AG04450 (cell line): ENCODE measurements around the gene AHCY. TPM values are rescaled to one million over a fixed set of nuclear protein-coding genes. Genes with fewer than 3 reads are reported as not detected.

Experiments used
- CTCF ChIA-PET: fragments of 300-600, 350-600 bp; formaldehyde crosslinking; extraction: SDS; loops from one replicate; lab custom pipeline; 2022; ENCODE audit warnings: antibody characterized with exemption, inconsistent platforms; lab: Charles Lee
- POLR2A ChIA-PET: fragments of 350-600 bp; formaldehyde crosslinking; extraction: SDS; loops from one replicate; lab custom pipeline; 2021; ENCODE audit warnings: antibody characterized with exemption, inconsistent platforms; lab: Yijun Ruan, JAX
- DNase-seq: peaks from one replicate; pipeline ENCODE4 v3.0.0-alpha.2; 2011; ENCODE audit warnings: low read depth, low spot score
- H3K27ac ChIP-seq: one replicate; pipeline ENCODE4 v1.5.1; 2012; ENCODE audit warnings: low read depth, low read length, control low read depth
- H3K27me3 ChIP-seq: one replicate; pipeline ENCODE4 v1.6.0; 2012; ENCODE audit warnings: low read length; ENCODE audit not compliant: control insufficient read depth, insufficient read depth
- H3K4me3 ChIP-seq: 2 replicates; pipeline ENCODE4 v1.5.1; 2011; ENCODE audit warnings: mild to moderate bottlenecking, low read depth, low read length, control low read depth
- H3K9me3 ChIP-seq: 2 replicates; pipeline ENCODE4 v1.5.1; 2012; ENCODE audit warnings: low read length; ENCODE audit not compliant: control insufficient read depth, insufficient read depth
- CTCF ChIP-seq: IDR thresholded peaks from 2 replicates; pipeline ENCODE4 v1.5.1; 2011; ENCODE audit warnings: low read depth, low read length, control low read depth, inconsistent platforms
- polyA plus RNA-seq: library from polyadenylated mRNA; depleted of rRNA; stranded (reverse); fragments of >200 nt; gene quantifications from 2 replicates; pipeline ENCODE4 v1.2.3, GENCODE V29; 2011

Gene AHCY
- polyA plus RNA-seq, 1 experiment: 101 TPM

- TF ChIP-seq CTCF: no peak
- Histone ChIP-seq H3K9me3 (no peaks in the 10 kb centered on the region), H3K27ac (no peak overlapping the region), H3K4me3 (no peak overlapping the region), H3K27me3 (no peaks in the 10 kb centered on the region)
- no peak for DNase-seq
- CTCF ChIA-PET: interaction anchor here (0.7 kb wide), 1 partner anchor 8 kb away, joined by 3 read pairs; no protein-coding TSS in a partner anchor
- POLR2A ChIA-PET: interaction anchor here (0.6 kb wide), 1 partner anchor 115 kb away, joined by 3 read pairs; no protein-coding TSS in a partner anchor
These were observed 2.4 kb upstream of the AHCY start for GRCh38 chr20:34305333-34306230.

GRCh38 chr20:34302312-34302722 is 838 bp downstream of the AHCY start:
- H3K4me3 ChIP-seq: peak overlapping the region; percentile 74
- no peaks in the 10 kb centered on the region for H3K9me3 ChIP-seq
- TF ChIP-seq CTCF: 0 out of 2 replicates have a peak, but pooled peaks have one; percentile 25
- peak overlapping the region; percentile 82 for H3K27ac ChIP-seq
- no peak for DNase-seq
- CTCF ChIA-PET: interaction anchor here (0.5 to 5.4 kb wide), 4 partner anchors 10 to 214 kb away, joined by 4 to 30 read pairs (median 7); partner anchors contain the start of gene DYNLRB1
- no peaks in the 10 kb centered on the region for H3K27me3 ChIP-seq
- POLR2A ChIA-PET: interaction anchor here (0.6 to 1.0 kb wide), 4 partner anchors 10 to 858 kb away, joined by 3 to 4 read pairs (median 4); partner anchors contain the start of gene ITCH

- H3K9me3 ChIP-seq: no peaks in the 10 kb centered on the region
- no peak overlapping the region for H3K27ac ChIP-seq
- no peaks in the 10 kb centered on the region for H3K27me3 ChIP-seq
- TF ChIP-seq CTCF: no peak
- DNase-seq: no peak
- peak overlapping the region; percentile 74 for H3K4me3 ChIP-seq
- POLR2A ChIA-PET: no interaction called here
- CTCF ChIA-PET: interaction anchor here (0.6 to 5.4 kb wide), 5 partner anchors 11 to 215 kb away, joined by 3 to 30 read pairs (median 5); partner anchors contain the start of gene DYNLRB1
These were observed 1.4 kb downstream of the AHCY start for GRCh38 chr20:34301587-34302311.

GRCh38 chr20:34300809-34301586 is 2.2 kb downstream of the AHCY start:
- ChIA-PET CTCF (interaction anchor here (0.6 to 5.4 kb wide), 3 partner anchors 12 to 632 kb away, joined by 3 to 30 read pairs (median 5); no protein-coding TSS in a partner anchor), POLR2A (no interaction called here)
- no peak overlapping the region for H3K27ac ChIP-seq
- TF ChIP-seq CTCF: no peak
- H3K9me3 ChIP-seq: no peaks in the 10 kb centered on the region
- no peaks in the 10 kb centered on the region for H3K27me3 ChIP-seq
- DNase-seq: no peak
- H3K4me3 ChIP-seq: no peak overlapping the region
